Esophagus squamous epithelium (tissue), 4 donors: ENCODE measurements around the gene SIK3.

ENCODE experiments used
- CTCF ChIP-seq, 6 experiments: fragments of 450-650 bp in 4 of 6; fragments of 200-600 bp in 2 of 6; sonication (generic) in 2 of 6; IDR thresholded peaks; one replicate each; pipeline ENCODE4 v1.5.1; 2016 to 2019; ENCODE audit warnings: antibody characterized with exemption in 6 of 6, mild to moderate bottlenecking in 4 of 6, moderate library complexity in 4 of 6
- POLR2A ChIP-seq, 4 donors: fragments of 450-650 bp; IDR thresholded peaks; one replicate each; pipeline ENCODE4 v1.6.1; 2017; ENCODE audit warnings: antibody characterized with exemption in 4 of 4, mild to moderate bottlenecking in 4 of 4, moderate library complexity in 3 of 4

- TF ChIP-seq CTCF (IDR thresholded peaks at IDR 0.05) (no peak), POLR2A (IDR thresholded peaks at IDR 0.05) (no peak)
These were observed 167.6 kb downstream of the SIK3 start for GRCh38 chr11:116930586-116930985.
